H1 (cell line): ENCODE data around the gene RDM1. TPM values are rescaled to one million over a fixed set of nuclear protein-coding genes. Genes with fewer than 3 reads are reported as not detected.

ENCODE experiments used
- CTCF ChIA-PET: fragments of 300-600 bp; sonication (Branson Sonifier 250); formaldehyde crosslinking; loops from one replicate; lab custom pipeline; 2021; ENCODE audit not compliant: partially characterized antibody; lab: Charles Lee
- POLR2A ChIA-PET: fragments of 300-600 bp; sonication (Branson Sonifier 250); formaldehyde crosslinking; loops from one replicate; lab custom pipeline; 2021; ENCODE audit warnings: inconsistent platforms; ENCODE audit not compliant: partially characterized antibody; lab: Charles Lee
- DNase-seq, 2 experiments: peaks; one replicate each; pipeline versions ENCODE4 v3.0.0 to v3.0.0-alpha.2; 2010 to 2022; ENCODE audit warnings: low spot score in 2 of 2, low read depth in 1 of 2, mixed read lengths in 1 of 2
- FAIRE-seq: peaks from 2 replicates; lab custom pipeline; 2011; peaks lifted over from hg19 to GRCh38; lab: Jason Lieb, UNC
- H2AFZ ChIP-seq: 2 replicates; pipeline ENCODE4 v1.8.1; 2012; ENCODE audit warnings: low read length, inconsistent platforms
- H2AK5ac ChIP-seq: 2 replicates; pipeline ENCODE4 v1.6.1; 2013; ENCODE audit warnings: low read depth, low read length
- H2BK120ac ChIP-seq: replicated peaks from 2 replicates; pipeline ENCODE3; 2013; ENCODE audit warnings: low read depth, low read length, inconsistent platforms
- H2BK12ac ChIP-seq: 2 replicates; pipeline ENCODE4 v1.6.1; 2013; ENCODE audit warnings: low read depth, low read length
- H2BK15ac ChIP-seq: 2 replicates; pipeline ENCODE4 v1.6.1; 2013; ENCODE audit warnings: low read length
- H2BK20ac ChIP-seq: 2 replicates; pipeline ENCODE4 v1.6.1; 2013; ENCODE audit warnings: low read length
- H2BK5ac ChIP-seq: 2 replicates; pipeline ENCODE4 v1.6.1; 2013; ENCODE audit warnings: low read depth, low read length
- H3K14ac ChIP-seq: 2 replicates; pipeline ENCODE4 v1.6.1; 2013; ENCODE audit warnings: inconsistent platforms; ENCODE audit not compliant: insufficient read length
- H3K18ac ChIP-seq: 2 replicates; pipeline ENCODE4 v1.6.1; 2013; ENCODE audit warnings: low read length; ENCODE audit errors: extremely low read depth
- H3K23ac ChIP-seq: 2 replicates; pipeline ENCODE4 v1.6.1; 2013; ENCODE audit warnings: inconsistent platforms; ENCODE audit not compliant: insufficient read length
- H3K23me2 ChIP-seq: 2 replicates; pipeline ENCODE4 v1.6.1; 2013; ENCODE audit warnings: low read depth, low read length
- H3K27ac ChIP-seq: 2 replicates; pipeline ENCODE4 v1.6.1; 2011; ENCODE audit warnings: low read depth, low read length, inconsistent platforms
- H3K27me3 ChIP-seq, 4 experiments: replicated peaks in 1 of 4; 1 replicate in 1 of 4; 2 replicates in 3 of 4; pipeline versions ENCODE4 v1.6.1 to v1.8.1; 2011 to 2013; ENCODE audit warnings: low read length in 3 of 4, mild to moderate bottlenecking in 3 of 4, inconsistent platforms in 2 of 4, mixed read lengths in 2 of 4, moderate library complexity in 1 of 4; ENCODE audit not compliant: control insufficient read depth in 3 of 4, insufficient read depth in 3 of 4; ENCODE audit errors: extremely low read depth in 1 of 4
- H3K36me3 ChIP-seq, 4 experiments: 2 replicates each; pipeline versions ENCODE4 v1.6.1 to v1.8.1; 2011 to 2013; ENCODE audit warnings: mild to moderate bottlenecking in 4 of 4, low read length in 3 of 4, moderate library complexity in 2 of 4, control low read depth in 1 of 4, inconsistent platforms in 1 of 4; ENCODE audit not compliant: insufficient read depth in 4 of 4, control insufficient read depth in 2 of 4
- H3K4ac ChIP-seq: replicated peaks from 2 replicates; pipeline ENCODE3; 2013; ENCODE audit warnings: low read length, low read depth, mixed read lengths, inconsistent platforms; ENCODE audit not compliant: insufficient read length
- H3K4me1 ChIP-seq, 4 experiments: replicated peaks in 1 of 4; 1 replicate in 1 of 4; 2 replicates in 3 of 4; pipeline versions ENCODE4 v1.6.1 to v1.8.1; 2011 to 2013; ENCODE audit warnings: low read length in 3 of 4, inconsistent platforms in 2 of 4, mixed read lengths in 1 of 4; ENCODE audit not compliant: insufficient read depth in 4 of 4, control insufficient read depth in 3 of 4
- H3K4me2 ChIP-seq, 2 experiments: 2 replicates each; pipeline versions ENCODE4 v1.6.1 to v1.8.1; 2011 to 2013; ENCODE audit warnings: low read depth in 2 of 2, low read length in 2 of 2, control low read depth in 1 of 2, inconsistent platforms in 1 of 2, mild to moderate bottlenecking in 1 of 2; ENCODE audit not compliant: insufficient read depth in 1 of 2
- H3K4me3 ChIP-seq, 4 experiments: fragments of 200-600, 300-600 bp in 1 of 4; sonication (generic), shearing (Covaris generic), sonication (Bioruptor Twin) in 1 of 4; 2 replicates each; pipeline versions ENCODE4 v1.5.1 to v1.8.1; 2011 to 2016; ENCODE audit warnings: low read length in 4 of 4, low read depth in 3 of 4, control low read depth in 2 of 4, inconsistent platforms in 2 of 4, mild to moderate bottlenecking in 2 of 4, mixed read lengths in 1 of 4, moderate library complexity in 1 of 4; ENCODE audit not compliant: insufficient read depth in 2 of 4; ENCODE audit errors: extremely low read depth in 1 of 4
- H3K56ac ChIP-seq: replicated peaks from 2 replicates; pipeline ENCODE3; 2013; ENCODE audit warnings: low read depth, mild to moderate bottlenecking, mixed read lengths, low read length, inconsistent platforms; ENCODE audit not compliant: insufficient read length
- H3K79me1 ChIP-seq: 2 replicates; pipeline ENCODE4 v1.6.1; 2013; ENCODE audit warnings: low read depth, low read length, control low read depth
- H3K79me2 ChIP-seq, 2 experiments: 2 replicates each; pipeline versions ENCODE4 v1.6.1 to v1.8.1; 2012 to 2013; ENCODE audit warnings: low read length in 2 of 2, mild to moderate bottlenecking in 2 of 2, inconsistent platforms in 1 of 2; ENCODE audit not compliant: insufficient read depth in 2 of 2, control insufficient read depth in 1 of 2
- H3K9ac ChIP-seq, 4 experiments: replicated peaks in 1 of 4; 1 replicate in 1 of 4; 2 replicates in 3 of 4; pipeline versions ENCODE4 v1.6.1 to v1.8.1; 2011 to 2013; ENCODE audit warnings: low read depth in 3 of 4, low read length in 3 of 4, control low read depth in 2 of 4, mild to moderate bottlenecking in 2 of 4, moderate library complexity in 2 of 4, inconsistent platforms in 1 of 4; ENCODE audit errors: extremely low read depth in 1 of 4
- H3K9me3 ChIP-seq, 2 experiments: 2 replicates each; pipeline versions ENCODE4 v1.6.1 to v1.8.1; 2012 to 2013; ENCODE audit warnings: mild to moderate bottlenecking in 2 of 2, moderate library complexity in 2 of 2, control low read depth in 1 of 2, inconsistent platforms in 1 of 2, low read depth in 1 of 2, low read length in 1 of 2, mixed read lengths in 1 of 2; ENCODE audit not compliant: insufficient read depth in 2 of 2
- H4K20me1 ChIP-seq, 2 experiments: replicated peaks in 1 of 2; 2 replicates each; pipeline versions ENCODE3 to v1.8.1; 2011 to 2013; ENCODE audit warnings: inconsistent platforms in 2 of 2, low read length in 2 of 2, mild to moderate bottlenecking in 1 of 2; ENCODE audit not compliant: insufficient read depth in 2 of 2, control insufficient read depth in 1 of 2
- H4K5ac ChIP-seq: 2 replicates; pipeline ENCODE4 v1.6.1; 2013; ENCODE audit warnings: low read length, low read depth, mixed read lengths, inconsistent platforms; ENCODE audit not compliant: insufficient read length
- H4K8ac ChIP-seq: 2 replicates; pipeline ENCODE4 v1.8.0; 2013; ENCODE audit warnings: mild to moderate bottlenecking, moderate library complexity, low read length, inconsistent platforms; ENCODE audit not compliant: insufficient read depth; ENCODE audit errors: extremely low read depth
- H4K91ac ChIP-seq: replicated peaks from 2 replicates; pipeline ENCODE3; 2013; ENCODE audit warnings: low read length, mixed read lengths, inconsistent platforms; ENCODE audit not compliant: insufficient read length
- CEBPB ChIP-seq: IDR thresholded peaks from 2 replicates; pipeline ENCODE4 v1.6.1; 2012; ENCODE audit warnings: low read depth, low read length
- EGR1 ChIP-seq: IDR thresholded peaks from 2 replicates; pipeline ENCODE4 v1.6.1; 2011; ENCODE audit warnings: low read depth, low read length, borderline replicate concordance
- HDAC6 ChIP-seq: IDR thresholded peaks from one replicate; pipeline ENCODE4 v1.7.1; 2012; ENCODE audit warnings: low read depth, mild to moderate bottlenecking, inconsistent platforms, low read length, moderate library complexity
- JUND ChIP-seq: IDR thresholded peaks from 2 replicates; pipeline ENCODE4 v1.6.1; 2011; ENCODE audit warnings: mild to moderate bottlenecking, improper control_type of control experiment, low read length
- RBBP5 ChIP-seq: IDR thresholded peaks from 2 replicates; pipeline ENCODE4 v1.7.1; 2012; ENCODE audit warnings: low read depth, mild to moderate bottlenecking, inconsistent platforms, low read length, moderate library complexity, borderline replicate concordance
- RNF2 ChIP-seq: fragments of 200-900, 300-1000 bp; sonication (generic); IDR thresholded peaks from 2 replicates; pipeline ENCODE4 v1.7.1; 2016; ENCODE audit warnings: borderline replicate concordance, low read depth, mild to moderate bottlenecking, antibody characterized with exemption, low read length; ENCODE audit not compliant: poor library complexity, severe bottlenecking; ENCODE audit errors: missing control alignments
- SAP30 ChIP-seq: fragments of 300-600 bp; sonication (generic); IDR thresholded peaks from 2 replicates; pipeline ENCODE4 v1.7.1; 2012; ENCODE audit warnings: low read length, moderate library complexity, mild to moderate bottlenecking, inconsistent platforms; ENCODE audit not compliant: insufficient read depth, insufficient replicate concordance
- SP4 ChIP-seq: IDR thresholded peaks from 2 replicates; pipeline ENCODE4 v1.6.1; 2012; ENCODE audit warnings: low read length, inconsistent platforms
- TCF12 ChIP-seq: IDR thresholded peaks from 2 replicates; pipeline ENCODE4 v1.6.1; 2011; ENCODE audit warnings: low read depth, mild to moderate bottlenecking, low read length
- TEAD4 ChIP-seq: IDR thresholded peaks from 2 replicates; pipeline ENCODE4 v1.6.1; 2012; ENCODE audit warnings: low read depth, low read length, inconsistent platforms, mixed read lengths
- WGBS, 2 experiments: shearing (Covaris generic) in 1 of 2; methylation state at CpG; one replicate each; pipeline versions ENCODE4 v1.1.6 to v1.1.7; 2013 to 2015; ENCODE audit warnings: low lambda C conversion rate in 2 of 2, mixed read lengths in 2 of 2, inconsistent platforms in 1 of 2, low coverage in 1 of 2, missing lambda C conversion rate in 1 of 2; ENCODE audit not compliant: insufficient replicate concordance in 2 of 2, insufficient coverage in 1 of 2, insufficient read length in 1 of 2; ENCODE audit errors: extremely low coverage in 1 of 2, missing lambda C conversion rate in 1 of 2; 5-methylcytosine and 5-hydroxymethylcytosine counted together
- polyA plus RNA-seq, 7 experiments: library from polyadenylated mRNA; depleted of rRNA in 3 of 7; stranded (reverse) in 5 of 7; unstranded in 2 of 7; fragments of >200 nt in 5 of 7; fragments of 200-250 nt in 2 of 7; gene quantifications; 1 replicate in 5 of 7; 2 replicates in 1 of 7; 4 replicates in 1 of 7; pipeline versions ENCODE4 v1.2.1 to v1.2.3, GENCODE V29; 2011 to 2013; ENCODE audit warnings: missing spikeins in 2 of 7, mixed read lengths in 2 of 7
- total RNA-seq: library from RNA; stranded (reverse); fragmentation: NEBNext Ultra II Directional; extraction: Animal tissue kit (Norgen Biotek cat#: 25700); gene quantifications from 2 replicates; pipeline ENCODE4 v1.2.1, GENCODE V29; 2021

Gene RDM1
- total and polyA plus RNA-seq, 2 of the 8 experiments (the other 6 are each of a cell fraction or from before 2014, with no cell fraction given), result 7.3 to 9.7 TPM

GRCh38 chr17:35900280-35900679 is 30.3 kb downstream of the RDM1 start:
- Histone ChIP-seq H4K91ac (no peak overlapping the region), H3K4ac (no peak overlapping the region), H3K14ac (no peak overlapping the region), H3K4me1 (no peaks in the 10 kb centered on the region), H3K79me1 (no peaks in the 10 kb centered on the region), H4K8ac (no peak overlapping the region), H2BK20ac (no peak overlapping the region), H3K4me2 (no peak overlapping the region), H2BK120ac (no peak overlapping the region), H3K9me3 (no peaks in the 10 kb centered on the region), H3K23me2 (no peaks in the 10 kb centered on the region; the same call in 1 of the 2 replicates), H2AFZ (no peak overlapping the region), H3K23ac (no peak overlapping the region), H4K5ac (no peak overlapping the region), H3K56ac (no peak overlapping the region), H3K27me3 (no peaks in the 10 kb centered on the region), H4K20me1 (peaks cover 0 to 2% of the 10 kb centered on the region in 2 experiments), H2BK15ac (no peak overlapping the region), H3K36me3 (no peaks in the 10 kb centered on the region), H3K9ac (no peak overlapping the region), H3K4me3 (no peak overlapping the region), H2BK5ac (no peak overlapping the region), H2AK5ac (no peak overlapping the region), H3K27ac (no peak overlapping the region), H2BK12ac (no peak overlapping the region), H3K18ac (no peak overlapping the region), H3K79me2 (no peaks in the 10 kb centered on the region)
- FAIRE-seq, result no peak
- TF ChIP-seq RNF2 (no peak), HDAC6 (no peak), TCF12 (no peak), JUND (no peak), RBBP5 (no peak), EGR1 (no peak), CEBPB (no peak), TEAD4 (no peak), SAP30 (no peak), SP4 (no peak)
- DNase-seq, result no peak
- 88% methylated on average over 5 of the region's 5 CpGs; no CpG with 5 or more reads in 1 of the 2 experiments for WGBS, 2 experiments
- CTCF ChIA-PET, result interaction anchor here (1.3 kb wide), 1 partner anchor 29 kb away, joined by 3 read pairs; no protein-coding TSS in a partner anchor
- POLR2A ChIA-PET, result no interaction called here
